ENCODE data around the gene EBF4.
A peak's percentile ranks its signal among the peaks of the same experiment; 100 is the strongest.
"Not testable (repeated sequence)": the region's sequence is repeated elsewhere in the genome, so short reads cannot be mapped to it uniquely, and the experiment has no call there.

The EBF4 gene

DNA sequence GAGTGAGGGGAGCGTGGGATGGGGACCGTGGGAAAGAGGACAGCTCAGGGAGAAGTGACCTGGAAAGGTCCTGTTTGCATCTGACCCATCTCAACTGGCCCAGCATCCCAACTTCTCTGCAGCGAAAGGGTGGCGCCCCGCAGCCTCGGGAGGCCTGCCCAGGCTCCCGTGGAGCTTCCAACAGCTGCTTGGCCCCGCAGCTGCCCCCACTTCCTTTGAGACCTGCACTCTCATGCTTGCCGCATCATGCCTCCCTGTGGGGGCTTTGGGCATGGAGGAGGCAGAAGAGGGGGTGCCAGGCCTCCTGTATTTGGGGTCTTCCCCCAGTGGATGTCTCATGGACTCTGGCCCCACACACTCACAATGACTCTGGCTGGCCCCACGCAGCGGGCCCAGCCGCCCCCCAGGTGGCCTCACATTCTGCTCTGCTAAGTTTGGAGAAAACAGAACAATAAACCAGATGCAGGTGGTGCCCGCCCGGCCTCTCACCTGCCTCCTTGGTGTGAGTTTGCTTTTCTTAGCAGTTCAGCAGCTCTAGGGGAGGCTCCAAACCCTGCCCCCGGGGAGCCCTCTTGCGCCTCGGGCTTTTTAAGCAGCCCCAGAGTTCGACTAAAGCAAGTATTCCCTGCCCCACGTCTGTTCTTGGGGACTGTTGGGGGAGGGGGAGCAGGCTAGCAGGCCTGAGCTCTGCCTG lies 67.2 kb downstream of the EBF4 start:
- no peak for DNase-seq

DNA sequence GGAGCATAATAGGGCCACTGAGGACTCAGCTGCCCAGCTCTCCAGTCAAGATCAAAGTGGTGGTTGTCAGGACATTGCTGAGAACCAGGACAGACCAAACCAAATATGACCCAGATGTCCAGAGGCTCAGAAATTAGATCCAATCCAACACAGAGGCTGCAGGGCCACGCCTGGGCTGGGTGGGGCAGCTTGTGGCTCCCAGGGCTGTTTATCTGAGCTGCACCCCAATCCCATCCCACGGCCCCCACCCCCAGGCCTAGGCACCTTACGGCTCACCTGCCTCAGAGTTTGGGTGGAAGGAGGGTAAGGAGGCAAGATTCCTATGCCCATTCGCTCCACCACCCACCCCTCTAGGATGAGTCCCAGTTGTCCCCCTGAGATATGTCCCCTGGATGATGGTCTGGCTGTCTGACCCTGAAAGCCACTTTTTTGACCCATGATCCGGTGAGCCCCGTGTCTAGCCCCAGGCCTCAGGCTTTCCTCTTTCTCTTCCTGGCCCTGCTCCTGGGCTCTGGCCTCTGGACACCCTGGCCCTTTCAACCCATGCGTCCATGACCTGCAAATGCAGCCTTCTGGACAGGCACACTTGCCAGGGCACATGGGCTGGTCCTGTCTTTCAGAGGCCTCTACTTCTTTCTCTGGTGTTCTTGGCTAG lies 67.8 kb downstream of the EBF4 start:
- no peak for DNase-seq

DNA sequence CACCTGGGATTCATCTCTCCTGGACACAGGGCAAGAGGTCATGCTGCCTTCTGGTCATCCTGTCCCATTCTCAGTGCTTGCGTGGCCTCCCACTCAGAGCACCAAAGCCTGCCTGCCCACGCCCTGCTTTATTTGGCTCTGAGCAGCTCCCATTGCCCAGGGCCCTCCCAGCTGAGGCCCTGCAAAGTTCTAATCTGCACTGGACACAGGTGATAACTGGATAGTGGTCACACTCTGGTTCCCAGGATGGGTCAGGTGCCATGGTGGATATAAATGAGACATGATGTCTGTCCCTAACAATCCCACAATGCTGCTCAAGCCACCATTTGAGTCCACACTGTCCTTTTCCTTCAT lies 68.3 kb downstream of the EBF4 start:
- no peak for DNase-seq

DNA sequence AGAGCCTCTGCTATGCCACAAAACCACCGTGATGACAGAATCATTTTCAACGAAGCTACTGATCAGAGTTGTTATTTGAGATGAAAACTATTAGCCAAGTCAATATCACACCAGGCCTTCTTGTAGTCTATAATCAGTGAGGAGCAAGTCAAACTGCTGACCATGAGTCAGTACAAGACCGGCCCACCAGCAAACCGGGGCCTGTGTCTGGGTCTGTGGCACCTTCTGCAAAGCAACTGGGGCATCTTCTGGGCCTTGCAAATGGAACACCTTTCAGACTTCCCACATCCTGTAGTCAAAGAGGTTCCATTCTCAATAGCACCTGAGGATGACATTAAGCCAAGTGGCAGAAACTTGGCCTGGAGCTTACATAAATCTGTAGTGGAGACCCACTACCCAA lies 69.3 kb downstream of the EBF4 start:
- no peak for DNase-seq

DNA sequence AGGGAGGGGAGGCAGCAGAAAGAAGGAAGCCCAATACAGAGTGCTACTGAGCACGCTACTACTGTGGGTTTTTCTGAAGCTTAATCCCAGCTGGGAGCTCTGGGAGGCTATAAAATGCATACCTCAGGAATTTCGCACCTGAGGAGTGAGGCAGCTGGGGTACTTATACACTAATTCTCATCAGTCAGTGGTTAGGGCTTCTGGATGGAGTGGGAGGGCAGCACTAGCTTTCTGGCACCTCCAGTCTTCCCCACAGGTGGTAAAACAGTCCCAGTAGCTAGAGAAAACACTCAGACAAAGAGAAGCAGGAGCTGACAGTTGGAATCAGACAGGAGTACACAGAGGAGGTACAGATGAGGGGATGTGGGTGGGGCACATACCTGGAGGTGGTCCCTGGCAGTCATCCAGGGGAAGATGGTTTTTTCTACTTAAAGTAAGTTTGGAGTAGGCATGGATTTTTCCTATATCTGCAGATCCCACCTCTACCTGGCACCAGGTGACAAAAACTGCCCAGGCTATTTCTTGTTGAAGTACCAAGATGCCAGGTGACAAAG lies 70.1 kb downstream of the EBF4 start:
- DNase-seq = no peak

DNA sequence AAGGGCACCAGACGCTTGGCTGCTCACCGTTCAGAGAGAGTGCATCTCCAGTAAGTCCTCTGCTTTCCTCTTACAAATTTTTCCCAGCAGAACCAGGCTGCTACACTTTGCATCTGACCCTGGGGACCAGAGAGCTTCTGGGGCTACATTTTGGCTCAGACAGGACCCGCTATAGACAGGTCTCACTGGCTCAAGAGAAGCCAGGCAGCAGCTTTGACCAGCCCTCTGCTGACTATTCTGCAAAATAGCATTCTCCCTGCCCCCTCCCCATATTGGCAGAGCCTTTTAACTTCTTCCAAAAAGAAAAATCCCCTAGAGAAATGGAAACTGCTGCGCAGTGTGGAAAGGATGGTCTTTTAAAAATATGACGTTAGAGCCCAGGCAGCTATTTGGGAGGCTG lies 70.6 kb downstream of the EBF4 start:
- no peak for DNase-seq

DNA sequence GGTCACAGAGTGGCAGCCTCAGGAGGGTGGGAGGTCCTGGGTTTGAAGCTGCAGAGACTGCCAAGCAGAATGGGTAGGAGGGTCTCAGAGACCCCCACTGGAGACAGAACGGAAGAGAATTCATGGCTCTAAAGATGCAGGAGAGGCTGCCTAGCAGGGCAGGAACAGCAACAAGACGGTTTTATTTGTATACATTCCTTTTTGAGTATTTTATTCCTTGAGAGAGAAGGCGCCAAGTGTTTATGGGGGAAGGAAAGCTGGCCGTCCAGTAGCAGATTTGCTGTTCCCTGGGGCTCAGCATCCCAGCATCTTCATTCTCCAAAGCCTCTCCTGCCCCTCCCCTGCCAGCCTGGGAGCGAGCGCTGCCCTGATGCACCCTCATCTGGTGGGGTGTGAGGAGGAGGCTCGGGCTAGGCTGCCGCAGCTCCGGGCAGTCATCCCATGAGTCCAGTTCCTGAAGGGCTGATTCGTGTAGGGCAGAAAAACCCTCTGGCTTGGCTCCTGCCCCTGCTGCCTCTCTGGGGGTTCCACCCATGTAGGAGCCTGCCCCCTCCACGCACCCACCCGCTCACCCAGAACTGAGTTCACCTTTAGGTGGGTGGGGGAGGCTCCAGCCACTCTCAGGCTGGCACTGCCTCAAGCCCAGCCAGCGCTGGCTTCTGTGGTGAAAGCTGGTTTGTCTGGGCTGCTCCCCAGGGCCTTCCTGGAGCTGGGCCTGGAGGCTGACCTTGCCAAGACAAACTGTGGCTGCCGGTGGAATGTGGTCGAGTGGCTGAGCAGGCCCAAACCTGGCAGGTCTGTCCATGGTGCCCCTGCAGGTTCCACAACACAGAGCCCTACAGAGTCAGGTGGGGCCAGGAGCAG lies 75.4 kb downstream of the EBF4 start:
- DNase-seq = peak; percentile 40

DNA sequence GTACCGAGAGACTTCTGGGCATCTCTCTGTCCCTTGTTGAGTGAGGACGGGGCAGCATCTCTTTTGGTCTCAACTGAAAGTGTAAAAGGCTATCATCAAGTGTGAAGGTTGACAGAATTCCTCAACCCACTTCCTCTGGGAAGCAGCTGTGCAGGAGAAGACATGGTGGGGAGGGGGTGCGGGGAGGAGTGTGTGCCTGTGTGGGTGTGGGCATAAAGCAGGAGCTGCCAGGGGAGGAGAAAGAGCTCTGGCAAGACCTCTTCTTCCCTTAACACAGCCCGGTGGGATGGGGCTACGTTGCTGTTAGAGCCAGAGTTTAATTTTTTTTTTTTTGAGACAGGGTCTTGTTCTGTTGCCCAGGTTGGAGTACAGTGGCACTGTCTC lies 76.0 kb downstream of the EBF4 start:
- no peak for DNase-seq

DNA sequence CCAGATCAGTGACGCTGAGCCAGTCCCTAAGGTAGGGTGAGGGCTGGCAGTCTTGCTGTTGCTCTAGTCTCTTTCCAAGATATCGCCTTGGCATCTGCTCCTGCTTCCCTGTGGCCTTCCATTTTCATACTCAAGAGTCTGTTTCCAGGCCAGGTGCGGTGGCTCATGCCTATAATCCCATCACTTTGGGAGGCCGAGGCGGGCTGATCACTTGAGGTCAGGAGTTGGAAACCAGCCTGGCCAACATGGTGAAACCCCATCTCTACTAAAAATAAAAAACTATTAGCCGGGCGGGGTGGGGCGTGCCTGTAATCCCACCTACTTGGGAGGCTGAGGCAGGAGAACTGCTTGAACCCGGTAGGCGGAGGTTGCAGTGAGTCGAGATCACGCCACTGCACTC lies 77.5 kb downstream of the EBF4 start:
- not testable (repeated sequence) for DNase-seq

DNA sequence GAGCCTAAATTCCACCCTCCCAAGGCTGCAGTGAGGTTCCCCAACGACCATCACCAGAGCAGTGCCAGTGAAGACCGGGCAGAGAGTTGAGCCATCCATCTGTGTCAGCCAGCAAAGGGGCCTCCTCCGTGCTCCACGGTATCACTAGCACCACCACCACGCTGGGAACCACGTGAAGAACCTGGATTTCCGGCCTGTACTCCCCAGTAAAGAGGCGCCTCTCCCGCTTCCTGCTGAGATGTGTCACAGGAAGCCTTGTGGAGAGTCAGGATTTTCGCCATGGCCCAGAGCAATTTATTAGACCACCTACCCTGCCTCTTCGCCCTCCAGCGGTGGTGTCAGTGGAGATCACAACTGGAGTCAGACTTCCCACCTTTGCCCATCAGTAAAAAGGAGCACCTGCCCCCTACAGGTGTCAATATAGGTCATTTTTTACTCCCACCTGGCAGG lies 79.1 kb downstream of the EBF4 start:
- peak; percentile 25 for DNase-seq

DNA sequence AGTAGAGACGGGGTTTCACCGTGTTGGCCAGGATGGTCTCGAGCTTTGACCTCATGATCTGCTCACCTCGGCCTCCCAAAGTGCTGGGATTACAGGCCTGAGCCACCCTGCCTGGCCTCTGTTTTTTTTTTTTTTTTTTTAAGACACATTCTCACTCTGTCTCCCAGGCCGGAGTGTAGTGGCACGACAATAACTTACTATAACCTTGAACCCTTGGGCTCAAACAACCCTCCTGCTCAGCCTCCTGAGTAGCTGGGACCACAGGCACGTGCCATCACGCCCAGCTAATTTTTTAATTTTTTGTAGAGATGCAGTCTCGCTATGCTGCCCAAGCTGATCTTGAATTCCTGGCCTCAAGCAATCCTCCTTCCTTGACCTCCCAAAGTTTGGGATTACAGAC lies 81.2 kb downstream of the EBF4 start:
- no peak for DNase-seq

DNA sequence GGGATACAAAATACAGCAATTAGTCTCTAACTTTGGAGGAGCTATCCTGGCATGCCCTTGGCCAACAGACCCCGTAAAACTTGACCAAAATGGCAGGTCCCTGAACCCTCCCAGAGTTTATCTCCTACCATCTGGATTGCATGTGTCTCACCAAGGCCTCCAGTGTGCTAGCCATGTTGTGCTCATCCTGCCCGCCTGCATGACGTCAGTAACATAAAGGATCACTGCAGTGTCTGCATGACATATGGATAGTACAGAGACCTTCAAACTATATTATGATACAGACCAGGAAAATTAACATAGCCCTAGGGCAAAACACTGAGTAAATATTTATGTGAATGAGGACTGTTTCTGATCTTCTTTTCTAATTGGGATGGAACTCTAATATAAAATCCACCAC lies 82.6 kb downstream of the EBF4 start:
- DNase-seq = no peak

DNA sequence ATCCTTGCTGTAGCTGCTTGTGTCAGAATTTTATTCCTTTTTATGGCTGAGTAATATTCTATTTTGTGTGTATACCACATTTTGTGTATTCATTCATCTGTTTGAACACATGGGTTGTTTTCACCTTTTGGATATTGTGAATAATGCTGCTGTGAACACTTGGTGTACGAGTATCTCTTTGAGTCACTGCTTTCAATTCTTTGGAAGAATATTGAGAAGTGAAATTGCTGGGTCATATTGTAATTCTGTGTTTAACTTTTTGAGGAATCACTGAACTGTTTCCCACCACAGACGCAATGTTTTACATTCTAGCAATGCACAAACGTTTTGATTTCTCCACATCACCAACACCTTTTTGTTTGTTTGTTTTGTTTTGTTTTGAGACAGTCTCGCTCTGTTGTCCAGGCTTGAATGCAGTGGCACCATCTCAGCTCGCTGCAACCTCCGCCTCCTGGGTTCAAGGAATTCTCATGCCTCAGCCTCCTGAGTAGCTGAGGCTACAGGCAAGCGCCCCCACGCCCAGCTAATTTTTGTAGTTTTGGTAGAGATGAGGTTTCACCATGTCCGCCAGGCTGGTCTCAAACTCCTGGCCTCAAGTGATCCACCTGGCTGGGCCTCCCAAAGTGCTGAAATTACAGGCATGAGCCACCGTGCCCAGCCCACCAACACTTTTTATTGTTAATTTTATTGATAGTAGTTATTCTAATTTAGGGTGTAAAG lies 86.2 kb downstream of the EBF4 start:
- no peak for DNase-seq

DNA sequence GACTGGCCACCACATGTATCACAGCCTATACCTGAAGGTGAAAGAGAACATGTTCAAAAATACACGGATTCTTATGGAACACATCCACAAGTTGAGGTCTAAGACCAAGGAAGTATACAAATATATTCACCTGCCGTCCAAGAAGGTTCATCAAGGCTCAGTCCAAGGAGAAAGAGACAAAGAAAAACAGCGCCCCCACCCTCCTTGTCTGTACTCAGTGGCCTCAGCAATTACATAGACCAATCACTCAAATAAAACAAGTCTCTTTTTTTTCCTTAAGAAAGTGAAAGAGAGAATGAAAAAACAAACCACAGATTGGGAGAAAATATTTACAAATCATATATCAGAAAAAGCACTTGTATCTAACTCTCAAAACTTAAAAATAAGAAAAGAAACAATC lies 88.4 kb downstream of the EBF4 start:
- DNase-seq = no peak

DNA sequence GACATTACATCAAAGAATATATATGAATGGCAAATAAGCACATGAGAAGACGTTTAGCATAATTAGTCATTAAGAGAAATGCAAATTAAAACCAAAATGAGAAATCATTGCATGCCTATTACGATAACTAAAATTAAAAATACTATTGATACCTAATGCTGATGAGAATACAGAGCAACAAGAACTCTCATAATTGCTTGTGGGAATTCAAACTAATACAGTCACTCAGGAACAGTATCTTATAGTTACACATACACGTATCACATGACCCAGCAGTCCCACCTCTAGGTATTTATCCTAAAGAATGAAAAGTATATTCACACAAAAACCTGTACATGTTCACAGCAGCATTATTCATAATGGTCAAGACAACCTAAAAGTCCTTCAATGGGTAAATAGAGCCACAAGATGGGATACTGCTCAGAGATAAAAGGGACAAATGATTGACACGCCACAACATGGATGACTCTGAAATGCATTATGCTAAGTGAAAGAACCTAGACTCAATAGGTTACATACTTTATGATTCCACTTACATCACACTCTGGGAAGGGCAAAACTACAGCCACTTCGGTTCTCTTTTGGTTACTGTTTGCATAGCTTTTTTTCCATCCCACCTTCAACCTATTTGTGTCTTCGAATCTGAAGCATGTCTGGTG lies 91.5 kb downstream of the EBF4 start:
- no peak for DNase-seq

DNA sequence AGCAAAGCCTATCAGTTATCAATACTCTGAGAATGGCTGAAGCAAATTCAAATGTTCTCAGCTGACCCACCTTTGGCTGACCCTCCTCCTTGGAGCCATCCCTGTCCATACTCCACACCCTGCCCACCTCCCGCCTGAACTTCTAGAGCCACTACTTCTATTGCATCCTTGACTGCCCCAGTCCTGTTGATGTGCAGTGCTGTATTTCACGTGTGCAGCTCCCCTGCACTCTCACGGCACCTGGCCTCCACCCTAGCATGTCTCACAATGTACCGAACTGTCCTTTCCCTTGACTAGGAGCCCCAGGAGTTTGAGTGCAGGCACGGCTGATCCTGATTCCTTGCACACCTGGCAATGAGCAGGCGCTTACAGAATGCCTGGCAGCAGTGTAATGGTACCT lies 100.9 kb downstream of the EBF4 start:
- DNase-seq = no peak

DNA sequence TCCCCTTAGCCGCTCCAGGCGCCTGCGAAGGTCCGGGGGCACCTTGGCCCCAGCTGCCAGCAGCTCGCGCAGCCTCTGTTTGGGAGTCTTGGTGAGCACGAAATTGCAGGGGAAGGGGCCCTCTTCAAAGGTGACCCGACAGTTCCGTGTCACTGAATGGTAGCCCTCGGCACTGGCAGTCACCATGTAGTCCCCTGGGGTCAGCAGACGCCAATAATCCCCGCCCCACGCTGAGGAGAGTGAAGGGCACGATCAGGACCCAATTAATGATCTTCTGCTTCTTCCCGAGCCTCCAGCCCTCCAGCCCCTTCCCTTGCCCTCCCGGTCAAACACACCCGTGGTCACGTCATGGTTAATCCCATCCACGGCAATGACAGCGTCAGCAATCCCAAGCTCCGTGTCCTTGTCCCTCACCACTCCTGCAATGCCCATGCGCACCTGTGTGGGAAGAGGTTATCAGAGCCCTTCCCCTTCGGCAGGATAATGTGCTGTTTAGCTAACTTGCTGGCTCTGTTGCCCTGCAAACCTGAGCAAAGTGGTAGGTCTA lies 101.7 kb downstream of the EBF4 start:
- DNase-seq = no peak

DNA sequence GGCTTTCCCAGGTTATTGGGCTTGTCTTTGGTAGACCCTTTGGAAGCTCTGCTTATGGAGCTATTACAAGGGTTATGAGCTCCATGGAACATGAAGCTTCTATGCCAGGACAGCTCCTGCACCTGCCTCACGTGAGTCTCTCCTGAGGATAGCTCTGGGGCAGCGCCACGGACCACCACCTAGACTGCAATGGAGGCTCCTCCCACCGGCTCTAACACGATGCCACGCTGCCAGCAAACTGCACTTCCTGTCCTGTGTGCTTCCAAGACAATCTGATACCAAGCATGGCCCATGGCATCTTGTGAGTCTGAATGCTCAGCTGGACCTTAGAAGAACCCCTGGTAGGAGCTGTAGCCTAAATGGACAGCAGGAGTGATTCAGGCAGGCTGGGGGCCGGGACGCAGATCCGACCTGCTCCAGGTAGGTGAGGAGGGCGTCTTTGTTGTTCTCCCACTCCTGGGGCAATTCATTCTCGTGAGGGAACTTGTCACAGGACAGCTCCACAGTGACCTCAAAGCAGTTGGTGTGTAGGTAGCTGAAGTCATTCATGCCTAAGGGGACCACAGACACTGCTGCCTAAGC lies 102.4 kb downstream of the EBF4 start:
- DNase-seq = no peak

DNA sequence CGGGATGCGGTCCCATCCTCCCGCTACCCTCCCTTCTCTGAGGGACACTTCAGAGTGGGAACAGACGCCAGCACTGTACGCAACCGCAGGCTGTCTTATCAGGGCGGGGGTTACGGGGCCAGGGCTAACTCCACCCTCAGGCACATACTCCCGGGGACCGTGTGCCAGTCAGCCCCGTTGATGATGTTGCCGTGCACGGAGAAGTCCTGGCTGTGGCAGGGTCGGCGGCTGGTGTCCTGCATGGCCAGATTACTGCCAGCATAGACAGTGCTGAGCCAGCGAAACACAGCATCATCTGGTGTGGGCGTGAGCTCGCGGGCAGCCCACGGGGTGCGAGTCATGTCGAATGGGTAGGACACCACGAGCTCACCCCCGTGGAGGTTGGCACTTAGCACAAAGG lies 102.9 kb downstream of the EBF4 start:
- DNase-seq = no peak

DNA sequence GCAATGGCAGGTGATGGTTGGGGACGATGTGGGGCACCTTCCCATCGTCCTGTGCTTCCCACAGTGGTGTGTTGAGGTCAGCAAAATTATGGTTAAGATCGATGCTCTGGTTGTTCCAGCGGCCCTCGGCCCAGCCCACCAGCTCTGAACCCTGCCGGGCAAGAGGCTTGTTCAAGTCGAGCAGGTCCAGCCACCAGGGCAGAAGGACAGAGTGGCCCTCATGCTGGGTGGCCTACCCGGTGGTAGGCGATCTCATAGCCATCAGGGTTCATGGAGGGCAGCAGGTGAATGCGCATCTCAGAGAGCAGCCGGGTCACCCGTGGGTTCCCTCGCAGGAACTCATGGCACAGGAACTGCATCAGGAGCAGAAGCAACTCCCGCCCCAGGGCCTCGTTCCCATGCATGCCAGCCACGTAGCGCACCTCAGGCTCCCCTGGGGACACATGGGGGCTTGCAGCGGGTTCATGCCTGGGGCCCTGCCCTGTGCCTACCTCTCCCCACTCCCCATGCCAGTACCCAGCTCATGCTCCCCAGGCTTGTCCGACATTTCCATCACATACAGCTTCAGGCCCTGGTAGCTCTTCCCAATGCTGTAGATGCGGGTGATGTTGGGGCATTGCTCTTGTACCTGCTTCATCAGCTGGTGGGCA lies 103.6 kb downstream of the EBF4 start:
- no peak for DNase-seq
